HCT116 (cell line): Measurements from ENCODE around the gene ARVCF.

Experiments
- ATF3 ChIP-seq: IDR thresholded peaks from 2 replicates; pipeline ENCODE4 v1.6.1; 2012
- CBX3 ChIP-seq: IDR thresholded peaks from 2 replicates; pipeline ENCODE4 v1.6.1; 2012; ENCODE audit warnings: low read depth
- CTCF ChIP-seq, 3 experiments: fragments of 200-600 bp in 1 of 3; sonication (generic) in 1 of 3; IDR thresholded peaks in 2 of 3; conservative IDR thresholded peaks in 1 of 3; 2 replicates each; pipeline ENCODE4 v1.5.1; 2012 to 2017; ENCODE audit warnings: low read depth in 2 of 3, low read length in 2 of 3, antibody characterized with exemption in 1 of 3, borderline replicate concordance in 1 of 3, control low read depth in 1 of 3, mild to moderate bottlenecking in 1 of 3, mixed read lengths in 1 of 3, mixed run types in 1 of 3, moderate library complexity in 1 of 3; ENCODE audit not compliant: insufficient read depth in 1 of 3
- POLR2A ChIP-seq: IDR thresholded peaks from 2 replicates; pipeline ENCODE4 v1.7.0; 2011; ENCODE audit warnings: borderline replicate concordance; ENCODE audit not compliant: insufficient read depth, insufficient read length; ENCODE audit errors: extremely low read depth
- RAD21 ChIP-seq: IDR thresholded peaks from 2 replicates; pipeline ENCODE4 v1.6.1; 2012; ENCODE audit warnings: low read depth, mild to moderate bottlenecking
- REST ChIP-seq: IDR thresholded peaks from 2 replicates; pipeline ENCODE4 v1.6.1; 2012; ENCODE audit warnings: low read depth
- ZFX ChIP-seq: fragments of 450-650 bp; IDR thresholded peaks from 2 replicates; pipeline ENCODE4 v1.6.1; 2017
- ZNF274 ChIP-seq: fragments of 200-500 bp; sonication (Bioruptor generic); IDR thresholded peaks from 2 replicates; pipeline ENCODE4 v1.6.1; 2014; ENCODE audit warnings: mild to moderate bottlenecking, low read depth, low read length, inconsistent platforms

- TF ChIP-seq CTCF (IDR thresholded peaks at IDR 0.05 in 2 of 3, conservative IDR thresholded peaks at IDR 0.05 in 1 of 3; ENCODE audit: borderline replicate concordance in 1 of 3, insufficient read depth in 1 of 3, low read depth in 2 of 3, low read length in 2 of 3) (no peak), CBX3 (no peak), POLR2A (no peak), ZNF274 (no peak), RAD21 (no peak), ZFX (no peak), REST (no peak), ATF3 (no peak)
Measured at GRCh38 chr22:20034143-20034542, 17.5 kb upstream of the ARVCF start.
